NT2/D1 (cell line): ENCODE results near the gene FLYWCH1.
A peak's percentile ranks its signal among the peaks of the same experiment; 100 is the strongest.
"Not testable (repeated sequence)": the region's sequence is repeated elsewhere in the genome, so short reads cannot be mapped to it uniquely, and the experiment has no call there.

Source experiments
- DNase-seq: peaks from one replicate; pipeline ENCODE4 v3.0.0-alpha.2; 2011; ENCODE audit warnings: low read depth, low spot score
- H3K27me3 ChIP-seq: 2 replicates; pipeline ENCODE4 v1.6.0; 2011; ENCODE audit warnings: mild to moderate bottlenecking; ENCODE audit not compliant: insufficient read length, insufficient read depth
- H3K36me3 ChIP-seq: 2 replicates; pipeline ENCODE4 v1.6.1; 2011; ENCODE audit warnings: mild to moderate bottlenecking, low read length, mixed read lengths; ENCODE audit not compliant: insufficient read depth, insufficient read length
- H3K4me1 ChIP-seq: 2 replicates; pipeline ENCODE4 v1.5.1; 2011; ENCODE audit not compliant: insufficient read depth, insufficient read length
- H3K4me3 ChIP-seq: 2 replicates; pipeline ENCODE4 v1.5.1; 2011; ENCODE audit warnings: low read depth; ENCODE audit not compliant: insufficient read length
- H3K9ac ChIP-seq: 2 replicates; pipeline ENCODE4 v1.6.0; 2011; ENCODE audit warnings: low read depth; ENCODE audit not compliant: insufficient read length
- H3K9me3 ChIP-seq: 2 replicates; pipeline ENCODE4 v1.5.1; 2011; ENCODE audit warnings: mild to moderate bottlenecking, low read length; ENCODE audit not compliant: insufficient read depth
- SUZ12 ChIP-seq: IDR thresholded peaks from 2 replicates; pipeline ENCODE4 v1.6.1; 2011; ENCODE audit not compliant: insufficient read length, insufficient read depth; ENCODE audit errors: extremely low read depth
- YY1 ChIP-seq: IDR thresholded peaks from 2 replicates; pipeline ENCODE4 v1.6.1; 2011; ENCODE audit not compliant: insufficient read length, insufficient read depth
- ZNF274 ChIP-seq: IDR thresholded peaks from 2 replicates; pipeline ENCODE4 v1.6.1; 2011; ENCODE audit warnings: mild to moderate bottlenecking, low read depth, low read length

The FLYWCH1 gene

GRCh38 chr16:2930236-2930635 lies 18.5 kb downstream of the FLYWCH1 start:
- H3K4me3 ChIP-seq = no peak overlapping the region
- H3K4me1 ChIP-seq = peaks cover 14% of the 10 kb centered on the region
- H3K27me3 ChIP-seq = no peaks in the 10 kb centered on the region
- H3K36me3 ChIP-seq = peaks cover 30% of the 10 kb centered on the region
- no peaks in the 10 kb centered on the region; the same call in 1 of the 2 replicates for H3K9me3 ChIP-seq
- TF ChIP-seq YY1 (no peak), SUZ12 (no peak), ZNF274 (no peak)
- DNase-seq = no peak
- H3K9ac ChIP-seq = no peak overlapping the region

- H3K9ac ChIP-seq, H3K27me3 ChIP-seq, H3K4me3 ChIP-seq, DNase-seq, H3K9me3 ChIP-seq: not testable (repeated sequence)
- Histone ChIP-seq H3K36me3 (peaks cover 38% of the 10 kb centered on the region), H3K4me1 (peaks cover 14% of the 10 kb centered on the region)
These were observed 19.6 kb downstream of the FLYWCH1 start for GRCh38 chr16:2931231-2931914.

GRCh38 chr16:2933136-2933535 lies 21.4 kb downstream of the FLYWCH1 start:
- Histone ChIP-seq H3K4me1 (peaks cover 12% of the 10 kb centered on the region), H3K36me3 (peaks cover 55% of the 10 kb centered on the region), H3K27me3 (no peaks in the 10 kb centered on the region), H3K9ac (peak overlapping the region; percentile 38), H3K9me3 (no peaks in the 10 kb centered on the region), H3K4me3 (no peak overlapping the region)
- TF ChIP-seq ZNF274 = no peak
- no peak for TF ChIP-seq SUZ12
- TF ChIP-seq YY1 = no peak
- no peak for DNase-seq

- H3K36me3 ChIP-seq = peaks cover 58% of the 10 kb centered on the region
- no peak for TF ChIP-seq YY1
- no peak for TF ChIP-seq SUZ12
- no peak for TF ChIP-seq ZNF274
- H3K9me3 ChIP-seq = no peaks in the 10 kb centered on the region
These were observed 22.0 kb downstream of the FLYWCH1 start for GRCh38 chr16:2933701-2934100.

GRCh38 chr16:2934450-2934849 lies 22.7 kb downstream of the FLYWCH1 start:
- H3K36me3 ChIP-seq = peaks cover 58% of the 10 kb centered on the region
- no peaks in the 10 kb centered on the region for H3K9me3 ChIP-seq
- DNase-seq = no peak
- H3K27me3 ChIP-seq = no peaks in the 10 kb centered on the region
- H3K4me1 ChIP-seq = peaks cover 6% of the 10 kb centered on the region
- no peak overlapping the region for H3K9ac ChIP-seq
- H3K4me3 ChIP-seq = no peak overlapping the region
- no peak for TF ChIP-seq SUZ12
- TF ChIP-seq ZNF274 = no peak
- no peak for TF ChIP-seq YY1

More at GRCh38 chr16:2933701-2934100, 22.0 kb downstream of the FLYWCH1 start:
- no peaks in the 10 kb centered on the region for H3K27me3 ChIP-seq
- no peak overlapping the region for H3K9ac ChIP-seq
- no peak overlapping the region for H3K4me3 ChIP-seq
- H3K4me1 ChIP-seq = peaks cover 11% of the 10 kb centered on the region
- DNase-seq = no peak

- TF ChIP-seq YY1 (no peak), SUZ12 (no peak), ZNF274 (no peak)
- Histone ChIP-seq H3K4me3 (no peak overlapping the region), H3K9ac (no peak overlapping the region), H3K9me3 (no peaks in the 10 kb centered on the region), H3K4me1 (peaks cover 6% of the 10 kb centered on the region), H3K36me3 (peaks cover 60% of the 10 kb centered on the region), H3K27me3 (no peaks in the 10 kb centered on the region)
- DNase-seq = no peak
These were observed 24.8 kb downstream of the FLYWCH1 start for GRCh38 chr16:2936436-2937011.

- TF ChIP-seq SUZ12 = no peak
- no peak for TF ChIP-seq ZNF274
- TF ChIP-seq YY1 = no peak
- peaks cover 60% of the 10 kb centered on the region for H3K36me3 ChIP-seq
- DNase-seq = no peak
These were observed 25.4 kb downstream of the FLYWCH1 start for GRCh38 chr16:2937170-2937569.

GRCh38 chr16:2938206-2938605 lies 26.5 kb downstream of the FLYWCH1 start:
- no peak for DNase-seq
- no peak for TF ChIP-seq YY1
- Histone ChIP-seq H3K9me3 (no peaks in the 10 kb centered on the region), H3K9ac (no peak overlapping the region), H3K4me1 (peaks cover 4% of the 10 kb centered on the region), H3K36me3 (peaks cover 63% of the 10 kb centered on the region), H3K4me3 (no peak overlapping the region), H3K27me3 (no peaks in the 10 kb centered on the region)

More at GRCh38 chr16:2937170-2937569, 25.4 kb downstream of the FLYWCH1 start:
- H3K4me1 ChIP-seq = peaks cover 6% of the 10 kb centered on the region
- H3K27me3 ChIP-seq = no peaks in the 10 kb centered on the region
- H3K4me3 ChIP-seq = no peak overlapping the region
- no peaks in the 10 kb centered on the region for H3K9me3 ChIP-seq
- no peak overlapping the region for H3K9ac ChIP-seq
